Omental fat pad (tissue), 4 donors: ENCODE measurements around the gene PLCL2. TPM values are rescaled to one million over a fixed set of nuclear protein-coding genes. Genes with fewer than 3 reads are reported as not detected.

Experiments
- ATAC-seq: fragments of 150-250 bp; one replicate; pipeline ENCODE4 v1.9.1; 2016; ENCODE audit warnings: mild to moderate bottlenecking, moderate library complexity; ENCODE audit not compliant: low FRiP score
- DNase-seq: peaks from one replicate; pipeline ENCODE4 v3.0.0-alpha.2; 2019; ENCODE audit warnings: low spot score
- total RNA-seq, 4 donors: library from RNA; depleted of rRNA; stranded (reverse); fragments of >200 nt; gene quantifications; one replicate each; pipeline ENCODE4 v1.1.0, GENCODE V29; 2016
- TF ChIP-seq, protein P1 (sequence below), 3 donors: fragments of 450-650 bp; IDR thresholded peaks; one replicate each; pipeline ENCODE4 v1.5.1; 2016 to 2017; ENCODE audit warnings: antibody characterized with exemption in 3 of 3, mild to moderate bottlenecking in 3 of 3, moderate library complexity in 2 of 3

The PLCL2 gene
- total RNA-seq, 4 donors from 2014 or later = 10.8 to 28.5 (median 16.3) TPM

DNA sequence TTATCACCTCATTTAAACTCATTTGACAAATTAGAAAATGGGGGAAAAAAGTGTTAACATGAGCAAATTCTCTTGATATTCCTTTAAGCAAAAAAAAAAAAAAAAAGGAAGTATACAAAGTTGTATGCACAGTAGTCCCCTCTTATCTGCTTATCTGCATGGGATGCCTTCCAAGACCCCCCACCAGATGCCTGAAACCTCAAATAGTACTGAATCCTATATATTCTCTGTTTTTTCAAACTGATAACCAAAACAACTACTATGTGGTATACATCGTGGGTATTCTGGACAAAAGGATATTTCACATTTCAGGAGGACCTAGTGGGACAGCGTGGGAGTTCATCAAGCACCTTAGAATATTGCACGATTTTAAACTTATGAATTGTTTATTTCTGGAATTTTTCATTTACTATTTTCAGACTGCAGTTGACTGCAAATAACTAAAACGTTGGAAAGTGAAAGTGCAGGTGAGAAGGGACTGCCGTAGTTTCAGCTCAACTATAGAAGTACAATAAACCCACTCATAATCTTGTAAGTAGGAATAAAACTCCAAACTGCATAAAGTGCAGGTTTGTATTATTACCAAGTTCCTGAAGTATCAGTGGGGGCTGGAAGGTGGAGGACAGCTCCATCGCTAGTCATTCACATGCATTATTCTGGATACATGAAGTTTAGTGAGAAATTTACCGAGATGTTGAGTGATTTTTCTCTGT, 43.6 kb upstream of the PLCL2 start:
- ATAC-seq (no peak), DNase-seq (no peak)
- TF ChIP-seq, protein P1, sequence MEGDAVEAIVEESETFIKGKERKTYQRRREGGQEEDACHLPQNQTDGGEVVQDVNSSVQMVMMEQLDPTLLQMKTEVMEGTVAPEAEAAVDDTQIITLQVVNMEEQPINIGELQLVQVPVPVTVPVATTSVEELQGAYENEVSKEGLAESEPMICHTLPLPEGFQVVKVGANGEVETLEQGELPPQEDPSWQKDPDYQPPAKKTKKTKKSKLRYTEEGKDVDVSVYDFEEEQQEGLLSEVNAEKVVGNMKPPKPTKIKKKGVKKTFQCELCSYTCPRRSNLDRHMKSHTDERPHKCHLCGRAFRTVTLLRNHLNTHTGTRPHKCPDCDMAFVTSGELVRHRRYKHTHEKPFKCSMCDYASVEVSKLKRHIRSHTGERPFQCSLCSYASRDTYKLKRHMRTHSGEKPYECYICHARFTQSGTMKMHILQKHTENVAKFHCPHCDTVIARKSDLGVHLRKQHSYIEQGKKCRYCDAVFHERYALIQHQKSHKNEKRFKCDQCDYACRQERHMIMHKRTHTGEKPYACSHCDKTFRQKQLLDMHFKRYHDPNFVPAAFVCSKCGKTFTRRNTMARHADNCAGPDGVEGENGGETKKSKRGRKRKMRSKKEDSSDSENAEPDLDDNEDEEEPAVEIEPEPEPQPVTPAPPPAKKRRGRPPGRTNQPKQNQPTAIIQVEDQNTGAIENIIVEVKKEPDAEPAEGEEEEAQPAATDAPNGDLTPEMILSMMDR (IDR thresholded peaks at IDR 0.05) = no peak

DNA sequence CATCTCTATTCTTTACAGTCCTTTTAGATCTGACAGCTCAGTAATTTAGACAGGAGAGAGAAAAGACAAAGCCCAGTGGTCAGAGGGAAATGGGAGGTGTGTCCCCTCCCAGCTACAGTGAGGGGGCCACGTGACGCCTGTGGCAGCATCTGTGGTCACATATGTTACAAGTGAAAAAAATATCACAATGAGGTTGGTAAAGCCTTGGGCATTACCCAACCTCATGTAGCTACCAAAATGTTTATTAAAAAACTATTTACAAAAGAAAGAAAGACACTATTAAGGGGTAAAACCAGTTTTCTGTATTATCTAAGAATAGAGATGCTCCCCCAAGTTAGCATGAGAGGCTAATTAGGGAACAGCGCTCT, 42.9 kb upstream of the PLCL2 start:
- TF ChIP-seq, protein P1 (IDR thresholded peaks at IDR 0.05) = no peak
- DNase-seq = no peak
- ATAC-seq = no peak

DNA sequence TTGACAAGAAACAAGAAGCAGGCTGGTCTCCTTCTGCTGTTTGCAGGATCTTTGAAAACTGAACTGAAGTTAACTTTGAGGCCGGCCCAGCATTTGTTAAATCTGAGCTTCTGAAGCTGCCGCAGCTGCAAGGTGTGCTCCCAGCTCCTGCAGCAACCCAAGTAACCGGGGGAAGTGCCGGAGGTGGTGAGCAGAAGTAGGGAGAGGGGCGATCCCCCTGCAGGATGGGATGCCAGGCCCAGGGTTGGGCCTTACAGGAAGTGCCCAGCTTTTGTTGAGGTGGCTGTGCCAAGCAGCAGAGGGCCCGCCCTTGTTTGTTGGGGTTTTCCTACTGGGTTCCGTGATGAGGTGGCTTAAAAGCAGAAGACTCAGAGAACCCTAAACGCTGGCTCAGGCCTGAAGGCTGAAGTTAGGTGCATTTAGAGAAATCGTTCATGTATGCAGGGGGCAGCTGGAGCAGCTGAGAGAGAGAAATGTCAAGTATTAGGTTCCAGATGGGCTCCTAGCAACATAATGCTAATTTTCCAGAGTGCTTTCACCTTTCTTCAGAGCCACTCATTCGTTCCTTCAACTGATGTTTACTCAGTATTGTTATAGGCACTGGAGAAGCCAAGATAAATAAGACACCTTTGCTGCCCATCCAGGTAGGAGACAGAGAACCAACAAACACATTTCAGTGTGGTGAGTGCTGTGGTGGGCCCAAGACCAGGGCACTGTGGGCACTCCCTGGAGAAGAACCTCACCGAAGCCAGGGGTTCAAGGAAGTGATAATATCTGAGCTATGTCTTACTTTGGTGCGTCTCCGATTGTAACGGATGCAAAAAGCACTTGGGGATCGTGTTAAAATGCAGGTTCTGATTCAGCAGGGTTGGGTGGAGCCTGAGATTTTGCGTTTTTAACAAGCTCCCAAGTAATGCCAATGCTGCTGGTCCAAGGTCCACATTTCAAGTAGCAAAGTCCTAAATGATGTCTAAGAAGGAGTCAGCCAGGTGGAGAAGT, 42.2 kb upstream of the PLCL2 start:
- DNase-seq (no peak), ATAC-seq (no peak)
- TF ChIP-seq, protein P1 (IDR thresholded peaks at IDR 0.05) = no peak

DNA sequence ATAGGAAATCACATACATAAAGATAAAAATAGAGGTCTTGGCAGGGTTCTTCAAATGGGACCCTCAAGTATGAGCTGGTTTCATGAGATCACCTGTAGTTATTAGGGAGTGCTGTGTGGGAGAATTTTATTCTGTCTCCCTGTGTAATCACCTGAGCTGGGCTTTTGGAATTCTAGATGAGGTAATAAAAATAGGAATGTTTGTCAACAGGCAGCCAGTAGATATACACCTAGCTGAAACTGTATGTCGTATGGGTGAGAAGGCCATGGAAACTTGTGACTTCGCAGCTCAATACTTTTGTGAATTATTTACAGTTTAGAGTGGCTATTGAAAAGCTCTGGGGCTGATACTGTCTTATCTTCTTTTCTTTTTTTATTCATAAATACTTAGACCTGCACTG, 40.5 kb upstream of the PLCL2 start:
- ATAC-seq (no peak), DNase-seq (no peak)
- TF ChIP-seq, protein P1 (IDR thresholded peaks at IDR 0.05) = no peak

DNA sequence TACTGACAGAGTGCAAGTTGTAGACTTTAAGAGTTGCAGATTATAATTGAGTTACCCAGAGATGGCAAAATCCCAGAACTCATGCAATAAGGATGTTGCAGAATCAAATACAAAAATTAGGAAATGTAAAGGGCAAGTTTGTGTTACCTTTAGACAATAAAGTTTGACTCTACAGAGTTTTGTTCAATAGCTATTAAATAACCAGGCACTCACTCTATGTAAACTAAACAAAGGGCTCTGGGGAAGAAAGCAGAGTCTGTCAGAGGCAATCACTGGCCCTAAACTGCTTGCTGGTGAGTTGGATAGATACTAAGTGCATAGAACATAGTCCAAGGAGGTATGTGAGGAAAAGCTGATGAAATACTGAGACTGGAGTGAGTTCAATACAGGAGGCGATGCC, 40.0 kb upstream of the PLCL2 start:
- ATAC-seq (no peak), DNase-seq (no peak)
- TF ChIP-seq, protein P1 (IDR thresholded peaks at IDR 0.05) = no peak

DNA sequence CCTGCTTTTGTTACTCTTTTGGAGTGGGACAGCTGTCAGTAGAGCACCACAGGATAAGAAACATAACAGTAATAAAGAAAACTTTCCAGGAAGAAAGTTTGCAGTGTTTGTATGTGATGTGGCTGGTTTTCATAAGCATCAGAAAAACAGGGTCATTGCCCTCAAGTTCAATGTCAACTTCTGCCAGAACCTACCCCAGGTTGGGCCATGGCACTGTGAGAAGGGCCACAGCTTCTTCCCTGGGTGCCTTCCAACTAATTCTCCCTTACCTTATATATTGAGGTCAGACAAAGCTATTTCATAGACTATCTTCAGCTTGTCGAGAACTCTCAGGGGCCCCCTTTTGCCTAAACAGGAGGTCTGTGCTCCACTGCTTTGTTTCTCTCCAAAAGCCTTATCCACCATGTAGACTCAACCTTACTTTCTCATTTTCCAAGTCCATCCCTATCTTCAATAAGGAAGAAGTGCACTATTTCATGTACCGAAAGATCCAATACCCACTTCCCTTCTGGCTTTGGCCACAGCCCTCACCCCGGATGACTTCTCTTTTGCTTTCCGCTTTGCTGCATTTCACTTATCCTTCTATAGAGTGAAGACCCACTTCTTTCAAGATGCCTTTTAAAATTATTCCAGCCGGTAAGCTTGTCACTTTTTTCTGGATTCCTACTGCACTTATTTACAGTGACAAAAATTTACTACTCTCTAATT, 38.2 kb upstream of the PLCL2 start:
- ATAC-seq (no peak), DNase-seq (no peak)
- TF ChIP-seq, protein P1 (IDR thresholded peaks at IDR 0.05) = no peak
